Prostate gland (tissue), 2 donors: Measurements from ENCODE around the gene STXBP3. TPM values are rescaled to one million over a fixed set of nuclear protein-coding genes. Genes with fewer than 3 reads are reported as not detected.

Experiments
- DNase-seq: peaks from one replicate; pipeline ENCODE4 v3.0.0-alpha.2; 2019; ENCODE audit warnings: low spot score
- H3K27ac ChIP-seq, 2 donors: fragments of 200-600 bp; sonication (generic); 2 replicates each; pipeline ENCODE4 v1.5.1; 2017 to 2019
- H3K27me3 ChIP-seq: fragments of 200-600 bp; sonication (generic); replicated peaks from 2 replicates; pipeline ENCODE4 v1.5.1; 2019; ENCODE audit not compliant: insufficient read depth
- H3K36me3 ChIP-seq, 2 donors: fragments of 200-600 bp; sonication (generic); 1 replicate in 1 of 2; 2 replicates in 1 of 2; pipeline versions ENCODE4 v1.5.1 to v1.8.1; 2017 to 2019
- H3K4me1 ChIP-seq: fragments of 200-600 bp; sonication (generic); replicated peaks from 2 replicates; pipeline ENCODE4 v1.5.1; 2019
- H3K4me3 ChIP-seq, 2 donors: fragments of 200-600 bp; sonication (generic); 2 replicates each; pipeline ENCODE4 v1.5.1; 2017 to 2019
- H3K9me3 ChIP-seq: fragments of 200-600 bp; sonication (generic); 2 replicates; pipeline ENCODE4 v1.5.1; 2017
- CTCF ChIP-seq, 4 experiments: fragments of 200-600 bp in 2 of 4; fragments of 450-650 bp in 2 of 4; sonication (generic) in 2 of 4; IDR thresholded peaks; 1 replicate in 3 of 4; 2 replicates in 1 of 4; pipeline ENCODE4 v1.5.1; 2016 to 2019; ENCODE audit warnings: antibody characterized with exemption in 4 of 4, mild to moderate bottlenecking in 2 of 4, moderate library complexity in 2 of 4
- POLR2A ChIP-seq: fragments of 450-650 bp; IDR thresholded peaks from one replicate; pipeline ENCODE4 v1.6.1; 2016; ENCODE audit warnings: antibody characterized with exemption, mild to moderate bottlenecking
- POLR2AphosphoS5 ChIP-seq: sonication (generic); formaldehyde crosslinking; IDR thresholded peaks from one replicate; pipeline ENCODE4 v1.6.1; 2017; ENCODE audit warnings: antibody characterized with exemption
- WGBS: methylation state at CpG from one replicate; pipeline ENCODE4 v1.1.5; 2018; 5-methylcytosine and 5-hydroxymethylcytosine counted together
- intact Hi-C: fragments of 100-400 bp; cut with DNase I; formaldehyde crosslinking; loops from one replicate; pipeline ENCODE4 v1.14.2; 2022
- total RNA-seq, 2 donors: library from RNA; depleted of rRNA; stranded (reverse); fragments of >200 nt; gene quantifications; one replicate each; pipeline ENCODE4 v1.1.0, GENCODE V29; 2016

Gene STXBP3
- total RNA-seq, 2 donors from 2014 or later, result 41.1 to 55.4 TPM

- Histone ChIP-seq H3K36me3 (no peaks in the 10 kb centered on the region), H3K4me3 (no peak overlapping the region), H3K9me3 (no peaks in the 10 kb centered on the region), H3K27me3 (no peaks in the 10 kb centered on the region), H3K27ac (no peak overlapping the region), H3K4me1 (no peaks in the 10 kb centered on the region)
- TF ChIP-seq POLR2A, result no peak
- no peak for TF ChIP-seq CTCF (IDR thresholded peaks at IDR 0.05)
- TF ChIP-seq POLR2AphosphoS5, result no peak
- DNase-seq, result no peak
- intact Hi-C loops, result no loop called here
- WGBS, result 48% methylated on average over 3 of the region's 3 CpGs
Measured at GRCh38 chr1:108854221-108855019, 107.9 kb downstream of the STXBP3 start.

- intact Hi-C loops, result no loop called here
- Histone ChIP-seq H3K4me1 (no peaks in the 10 kb centered on the region), H3K27ac (no peak within 1 kb of the TSS), H3K4me3 (no peak within 1 kb of the TSS), H3K36me3 (no peaks in the 10 kb centered on the region), H3K27me3 (no peaks in the 10 kb centered on the region), H3K9me3 (no peaks in the 10 kb centered on the region)
- WGBS, result 92% methylated on average over 1 of the region's 1 CpG
- TF ChIP-seq POLR2AphosphoS5 (no peak), CTCF (IDR thresholded peaks at IDR 0.05) (no peak), POLR2A (no peak)
- no peak for DNase-seq
Measured at GRCh38 chr1:108856994-108857393, 110.5 kb downstream of the STXBP3 start, which contains the start of gene AKNAD1. Gene AKNAD1, minus strand, starts transcription at chr1:108857094. Its CDS starts 4,430 bp downstream, at chr1:108852664.

GRCh38 chr1:108858230-108858950 lies 111.9 kb downstream of the STXBP3 start:
- no peaks in the 10 kb centered on the region for H3K4me1 ChIP-seq
- intact Hi-C loops, result no loop called here
- 74% methylated on average over 6 of the region's 6 CpGs for WGBS
- no peak for DNase-seq
- TF ChIP-seq POLR2AphosphoS5, result no peak
- no peak for TF ChIP-seq POLR2A
- TF ChIP-seq CTCF (IDR thresholded peaks at IDR 0.05), result no peak
- H3K36me3 ChIP-seq, result no peaks in the 10 kb centered on the region
- no peak overlapping the region for H3K27ac ChIP-seq
- no peaks in the 10 kb centered on the region for H3K27me3 ChIP-seq
- H3K4me3 ChIP-seq, result no peak overlapping the region
- H3K9me3 ChIP-seq, result no peaks in the 10 kb centered on the region

Other genes starting within 250 kb of the STXBP3 start
- gene EEIG2, start 186.6 kb upstream of the STXBP3 start, total RNA-seq, result 10 to 100 TPM; 12.4 to 20.3 TPM
- 10 to 100 TPM in 1 of 2 donors, 1 to 10 TPM in 1; 2.5 to 22.1 TPM for gene HENMT1, start 85.6 kb upstream of the STXBP3 start, total RNA-seq
- 10 to 100 TPM; 18.9 to 24.2 TPM for gene PRPF38B, start 54.4 kb upstream of the STXBP3 start, total RNA-seq
- gene FNDC7, start 33.8 kb upstream of the STXBP3 start, total RNA-seq, result 1 to 10 TPM in 1 of 2 donors, not detected in 1; 3.3 TPM
- gene AKNAD1, start 110.4 kb downstream of the STXBP3 start, total RNA-seq, result 1 to 10 TPM in 1 of 2 donors, not detected in 1; 1.4 TPM
- gene GPSM2, start 130.3 kb downstream of the STXBP3 start, total RNA-seq, result 10 to 100 TPM; 10.6 to 10.7 TPM
- gene CLCC1, start 216.8 kb downstream of the STXBP3 start, total RNA-seq, result 10 to 100 TPM; 30.5 to 33.3 TPM